ENCODE data around the gene EIF2A.
"Not testable (repeated sequence)": the region's sequence is repeated elsewhere in the genome, so short reads cannot be mapped to it uniquely, and the experiment has no call there.

Gene EIF2A

GRCh38 chr3:150546226-150547044 lies at the start of gene EIF2A, which contains the start of gene SERP1:
EIF2A (plus strand) TSS chr3:150546787; CDS start chr3:150546803, 16 bp downstream.
SERP1 (minus strand) TSS chr3:150546496; CDS start chr3:150546135, 361 bp downstream.
- DNase-seq (ENCODE audit: low read depth, low spot score): peak; percentile 95

GRCh38 chr3:150497956-150498355 lies 48.6 kb upstream of the EIF2A start:
- DNase-seq (ENCODE audit: low read depth, low spot score): peak; percentile 44
- H3K27ac ChIP-seq: no peak overlapping the region

More at GRCh38 chr3:150546226-150547044, at the start of gene EIF2A, which contains the start of gene SERP1:
- peak within 1 kb of the TSS; percentile 92 for H3K27ac ChIP-seq

- not testable (repeated sequence) for DNase-seq (ENCODE audit: low read depth, low spot score)
These were observed 45.6 kb upstream of the EIF2A start for GRCh38 chr3:150500960-150501359.

GRCh38 chr3:150503402-150504099 lies 43.0 kb upstream of the EIF2A start:
- DNase-seq (ENCODE audit: low read depth, low spot score): no peak

More at GRCh38 chr3:150500960-150501359, 45.6 kb upstream of the EIF2A start:
- H3K27ac ChIP-seq: not testable (repeated sequence)

GRCh38 chr3:150504483-150504882 lies 42.1 kb upstream of the EIF2A start:
- H3K27ac ChIP-seq: no peak overlapping the region
- no peak for DNase-seq (ENCODE audit: low read depth, low spot score)

More at GRCh38 chr3:150503402-150504099, 43.0 kb upstream of the EIF2A start:
- H3K27ac ChIP-seq: no peak overlapping the region

GRCh38 chr3:150508401-150508800 lies 38.2 kb upstream of the EIF2A start:
- no peak for DNase-seq (ENCODE audit: low read depth, low spot score)
- H3K27ac ChIP-seq: no peak overlapping the region

GRCh38 chr3:150509780-150510179 lies 36.8 kb upstream of the EIF2A start:
- DNase-seq (ENCODE audit: low read depth, low spot score): no peak
- no peak overlapping the region for H3K27ac ChIP-seq

GRCh38 chr3:150511122-150511821 lies 35.3 kb upstream of the EIF2A start:
- DNase-seq (ENCODE audit: low read depth, low spot score): no peak
- no peak overlapping the region for H3K27ac ChIP-seq

- DNase-seq (ENCODE audit: low read depth, low spot score): peak; percentile 36
- H3K27ac ChIP-seq: no peak overlapping the region
These were observed 31.4 kb upstream of the EIF2A start for GRCh38 chr3:150515210-150515609.

- DNase-seq (ENCODE audit: low read depth, low spot score): peak; percentile 93
- H3K27ac ChIP-seq: peak overlapping the region; percentile 85
These were observed 27.6 kb upstream of the EIF2A start for GRCh38 chr3:150519026-150519425.

GRCh38 chr3:150520408-150520807 lies 26.2 kb upstream of the EIF2A start:
- DNase-seq (ENCODE audit: low read depth, low spot score): no peak
- no peak overlapping the region for H3K27ac ChIP-seq

GRCh38 chr3:150521463-150521862 lies 25.1 kb upstream of the EIF2A start:
- DNase-seq (ENCODE audit: low read depth, low spot score): no peak
- H3K27ac ChIP-seq: no peak overlapping the region

GRCh38 chr3:150523538-150523937 lies 23.0 kb upstream of the EIF2A start:
- H3K27ac ChIP-seq: no peak overlapping the region
- DNase-seq (ENCODE audit: low read depth, low spot score): no peak

GRCh38 chr3:150527464-150528255 lies 18.9 kb upstream of the EIF2A start:
- DNase-seq (ENCODE audit: low read depth, low spot score): no peak
- H3K27ac ChIP-seq: no peak overlapping the region

- no peak overlapping the region for H3K27ac ChIP-seq
- no peak for DNase-seq (ENCODE audit: low read depth, low spot score)
These were observed 18.2 kb upstream of the EIF2A start for GRCh38 chr3:150528354-150528797.

- DNase-seq (ENCODE audit: low read depth, low spot score): no peak
- no peak overlapping the region for H3K27ac ChIP-seq
These were observed 14.8 kb upstream of the EIF2A start for GRCh38 chr3:150531775-150532174.

GRCh38 chr3:150535204-150535603 lies 11.4 kb upstream of the EIF2A start:
- DNase-seq (ENCODE audit: low read depth, low spot score): no peak
- no peak overlapping the region for H3K27ac ChIP-seq

- no peak overlapping the region for H3K27ac ChIP-seq
- no peak for DNase-seq (ENCODE audit: low read depth, low spot score)
These were observed 8.0 kb upstream of the EIF2A start for GRCh38 chr3:150538324-150539208.

GRCh38 chr3:150540297-150540696 lies 6.3 kb upstream of the EIF2A start:
- H3K27ac ChIP-seq: no peak overlapping the region
- DNase-seq (ENCODE audit: low read depth, low spot score): no peak

All from epithelial cell of prostate (primary cell).